ENCODE measurements around the gene EXOC6B. TPM values are rescaled to one million over a fixed set of nuclear protein-coding genes. Genes with fewer than 3 reads are reported as not detected.

EXOC6B gene
- total and polyA plus RNA-seq, 8 donors, result 22.1 to 30.8 (median 25.9) TPM

DNA sequence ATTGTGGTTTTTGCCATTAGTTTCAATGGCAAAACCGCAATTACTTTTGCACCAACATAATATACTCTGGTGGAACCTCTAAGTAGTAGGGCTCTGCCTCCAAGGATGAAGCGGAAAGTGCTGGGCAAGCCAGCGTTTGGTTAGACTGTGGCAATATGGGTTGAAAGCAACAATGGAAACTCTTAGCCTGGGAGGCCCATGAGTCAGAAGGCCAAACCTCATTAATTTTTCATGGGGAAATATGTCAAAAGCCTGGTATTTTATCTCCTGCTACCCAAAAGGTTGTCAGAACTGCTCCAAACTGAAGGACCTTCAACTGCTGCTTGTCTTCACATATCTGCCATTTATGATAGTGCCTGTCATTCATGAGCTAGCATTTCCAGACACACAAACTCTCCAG, 499.1 kb downstream of the EXOC6B start:
- Histone ChIP-seq H3K4me3 (no peak overlapping the region), H3K4me1 (no peaks in the 10 kb centered on the region), H3K9me3 (no peaks in the 10 kb centered on the region), H3K27me3 (no peaks in the 10 kb centered on the region), H3K36me3 (no peaks in the 10 kb centered on the region), H3K27ac (no peak overlapping the region)
- TF ChIP-seq, protein P1, sequence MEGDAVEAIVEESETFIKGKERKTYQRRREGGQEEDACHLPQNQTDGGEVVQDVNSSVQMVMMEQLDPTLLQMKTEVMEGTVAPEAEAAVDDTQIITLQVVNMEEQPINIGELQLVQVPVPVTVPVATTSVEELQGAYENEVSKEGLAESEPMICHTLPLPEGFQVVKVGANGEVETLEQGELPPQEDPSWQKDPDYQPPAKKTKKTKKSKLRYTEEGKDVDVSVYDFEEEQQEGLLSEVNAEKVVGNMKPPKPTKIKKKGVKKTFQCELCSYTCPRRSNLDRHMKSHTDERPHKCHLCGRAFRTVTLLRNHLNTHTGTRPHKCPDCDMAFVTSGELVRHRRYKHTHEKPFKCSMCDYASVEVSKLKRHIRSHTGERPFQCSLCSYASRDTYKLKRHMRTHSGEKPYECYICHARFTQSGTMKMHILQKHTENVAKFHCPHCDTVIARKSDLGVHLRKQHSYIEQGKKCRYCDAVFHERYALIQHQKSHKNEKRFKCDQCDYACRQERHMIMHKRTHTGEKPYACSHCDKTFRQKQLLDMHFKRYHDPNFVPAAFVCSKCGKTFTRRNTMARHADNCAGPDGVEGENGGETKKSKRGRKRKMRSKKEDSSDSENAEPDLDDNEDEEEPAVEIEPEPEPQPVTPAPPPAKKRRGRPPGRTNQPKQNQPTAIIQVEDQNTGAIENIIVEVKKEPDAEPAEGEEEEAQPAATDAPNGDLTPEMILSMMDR (IDR thresholded peaks at IDR 0.05), result no peak
- ATAC-seq, result no peak
- intact Hi-C loops (cut with DNase I), result no loop called here
- DNase-seq, result no peak

DNA sequence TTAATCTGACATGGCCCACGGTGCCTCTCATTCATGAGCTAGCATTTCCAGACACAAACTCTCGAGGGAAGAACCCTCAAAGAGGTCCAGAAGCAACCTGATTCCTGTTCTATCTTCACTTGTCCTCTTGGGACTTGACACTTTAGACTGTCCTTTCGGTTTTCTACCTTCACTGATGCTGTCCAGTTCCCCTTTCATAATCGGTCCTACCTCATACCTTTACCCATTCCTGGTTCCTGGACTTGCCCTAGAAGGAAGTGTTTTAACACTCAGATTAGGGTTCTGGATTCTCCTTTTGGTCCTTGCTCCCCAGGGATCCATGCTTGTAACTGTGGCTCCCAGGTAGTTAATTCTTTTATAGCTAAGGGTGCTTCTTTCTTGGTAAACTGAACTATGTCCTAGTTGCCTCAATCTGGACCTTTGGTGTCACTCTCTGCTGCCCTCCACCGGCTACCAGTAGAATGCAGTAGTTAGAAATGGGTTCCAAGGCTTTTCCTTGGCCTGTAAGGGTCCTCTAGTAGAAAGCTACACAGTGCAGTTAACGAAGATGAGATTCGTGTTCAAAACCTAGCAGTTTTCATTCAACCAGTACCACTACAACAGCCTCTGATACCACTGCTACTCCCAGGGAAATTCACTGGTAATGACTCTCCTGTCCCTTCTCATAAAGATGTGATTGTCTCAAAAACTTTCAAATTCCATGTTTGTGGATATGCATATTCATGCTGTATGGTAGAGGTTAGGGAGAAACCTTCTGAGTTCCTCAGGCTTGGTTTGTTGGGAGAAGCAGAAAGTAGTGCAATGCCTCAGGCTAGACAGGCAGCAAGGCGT, 500.0 kb downstream of the EXOC6B start:
- DNase-seq (no peak), ATAC-seq (peak; percentile 60)
- TF ChIP-seq, protein P1 (IDR thresholded peaks at IDR 0.05), result peak; percentile 33 to 58
- H3K4me1 ChIP-seq, result no peaks in the 10 kb centered on the region
- H3K27ac ChIP-seq, result no peak overlapping the region
- H3K9me3 ChIP-seq, result no peaks in the 10 kb centered on the region
- intact Hi-C loops (cut with DNase I), result no loop called here
- H3K36me3 ChIP-seq, result no peaks in the 10 kb centered on the region
- H3K4me3 ChIP-seq, result no peak overlapping the region
- H3K27me3 ChIP-seq, result no peaks in the 10 kb centered on the region

DNA sequence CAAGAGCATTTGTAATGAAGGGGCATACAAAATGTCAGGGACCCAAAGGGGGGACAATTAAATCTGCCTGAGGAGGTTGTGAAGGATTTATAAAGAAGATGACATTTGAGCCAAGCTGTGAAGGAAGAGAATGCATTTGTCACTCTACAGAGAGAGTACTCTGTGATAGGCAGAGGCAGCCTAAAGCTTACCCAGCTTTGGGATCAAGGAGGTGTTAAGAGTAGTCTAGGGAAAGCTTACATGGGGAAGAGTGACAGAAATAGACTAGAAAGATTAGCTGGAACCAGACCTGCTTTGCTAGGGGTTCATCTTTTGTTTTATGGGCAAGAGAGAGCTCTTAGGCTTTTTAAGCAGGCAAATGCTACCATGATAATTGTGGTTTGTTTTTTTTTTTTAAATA, 509.1 kb downstream of the EXOC6B start:
- TF ChIP-seq, protein P1 (IDR thresholded peaks at IDR 0.05), result no peak
- Histone ChIP-seq H3K27ac (no peak overlapping the region), H3K9me3 (no peaks in the 10 kb centered on the region), H3K4me3 (no peak overlapping the region), H3K4me1 (no peaks in the 10 kb centered on the region), H3K36me3 (no peaks in the 10 kb centered on the region), H3K27me3 (no peaks in the 10 kb centered on the region)
- DNase-seq (no peak), ATAC-seq (no peak)
- intact Hi-C loops (cut with DNase I), result no loop called here

DNA sequence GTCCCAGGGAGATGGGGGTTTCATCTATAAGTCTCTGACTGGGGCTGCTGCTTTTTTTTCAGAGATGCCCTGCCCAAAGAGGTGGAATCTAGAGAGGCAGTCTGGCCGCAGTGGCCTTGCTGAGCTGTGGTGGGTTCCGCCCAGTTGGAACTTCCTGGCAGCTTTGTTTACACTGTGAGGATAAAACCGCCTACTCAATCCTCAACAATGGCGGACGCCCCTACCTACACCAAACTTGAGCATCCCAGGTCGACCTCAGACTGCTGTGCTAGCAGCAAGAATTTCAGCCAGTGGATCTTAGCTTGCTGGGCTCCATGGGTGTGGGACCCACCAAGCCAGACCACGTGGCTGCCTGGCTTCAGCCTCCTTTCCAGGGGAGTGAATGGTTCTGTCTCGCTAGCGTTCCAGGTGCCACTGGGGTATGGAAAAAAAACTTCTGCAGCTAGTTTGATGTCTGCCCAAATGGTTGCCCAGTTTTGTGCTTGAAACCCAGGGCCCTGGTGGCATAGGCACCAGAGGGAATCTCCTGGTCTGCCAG, 525.6 kb downstream of the EXOC6B start:
- H3K9me3 ChIP-seq, result peaks cover 0 to 10% of the 10 kb centered on the region in 2 donors
- intact Hi-C loops (cut with DNase I), result no loop called here
- no peak overlapping the region for H3K27ac ChIP-seq
- no peak overlapping the region for H3K4me3 ChIP-seq
- H3K27me3 ChIP-seq, result no peaks in the 10 kb centered on the region
- no peaks in the 10 kb centered on the region for H3K36me3 ChIP-seq
- H3K4me1 ChIP-seq, result no peaks in the 10 kb centered on the region
- DNase-seq (peak in 1 of 4 donors; percentile 19), ATAC-seq (no peak)
- TF ChIP-seq, protein P1 (IDR thresholded peaks at IDR 0.05), result no peak

DNA sequence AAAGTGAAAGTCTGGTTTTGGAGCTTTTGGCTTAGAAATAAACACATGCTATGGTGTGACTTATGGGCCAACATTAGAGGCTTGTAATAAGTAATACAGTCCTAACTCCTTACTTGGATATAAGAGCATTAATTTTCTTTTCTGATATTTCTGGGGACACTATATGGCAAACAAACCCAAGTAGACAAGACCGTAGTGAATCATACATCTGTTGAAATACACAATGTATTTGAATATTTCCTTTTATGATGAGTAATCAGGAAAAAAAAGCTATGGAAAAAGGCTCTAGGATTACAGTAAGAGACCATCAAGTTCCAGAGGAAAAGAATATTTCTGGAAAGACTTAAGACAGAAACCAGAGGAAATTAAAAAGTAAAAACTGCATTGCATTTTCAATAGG, 532.2 kb downstream of the EXOC6B start:
- Histone ChIP-seq H3K27me3 (no peaks in the 10 kb centered on the region), H3K36me3 (no peaks in the 10 kb centered on the region), H3K9me3 (peaks cover 0 to 6% of the 10 kb centered on the region in 2 donors), H3K4me1 (no peaks in the 10 kb centered on the region), H3K27ac (no peak overlapping the region), H3K4me3 (no peak overlapping the region)
- ATAC-seq (no peak), DNase-seq (no peak)
- TF ChIP-seq, protein P1 (IDR thresholded peaks at IDR 0.05), result no peak
- intact Hi-C loops (cut with DNase I), result no loop called here
